Measurements from ENCODE around the gene FKBP4. TPM values are rescaled to one million over a fixed set of nuclear protein-coding genes. Genes with fewer than 3 reads are reported as not detected.

FKBP4 gene
- total RNA-seq, 1 experiment from 2014 or later = 162 TPM

DNA sequence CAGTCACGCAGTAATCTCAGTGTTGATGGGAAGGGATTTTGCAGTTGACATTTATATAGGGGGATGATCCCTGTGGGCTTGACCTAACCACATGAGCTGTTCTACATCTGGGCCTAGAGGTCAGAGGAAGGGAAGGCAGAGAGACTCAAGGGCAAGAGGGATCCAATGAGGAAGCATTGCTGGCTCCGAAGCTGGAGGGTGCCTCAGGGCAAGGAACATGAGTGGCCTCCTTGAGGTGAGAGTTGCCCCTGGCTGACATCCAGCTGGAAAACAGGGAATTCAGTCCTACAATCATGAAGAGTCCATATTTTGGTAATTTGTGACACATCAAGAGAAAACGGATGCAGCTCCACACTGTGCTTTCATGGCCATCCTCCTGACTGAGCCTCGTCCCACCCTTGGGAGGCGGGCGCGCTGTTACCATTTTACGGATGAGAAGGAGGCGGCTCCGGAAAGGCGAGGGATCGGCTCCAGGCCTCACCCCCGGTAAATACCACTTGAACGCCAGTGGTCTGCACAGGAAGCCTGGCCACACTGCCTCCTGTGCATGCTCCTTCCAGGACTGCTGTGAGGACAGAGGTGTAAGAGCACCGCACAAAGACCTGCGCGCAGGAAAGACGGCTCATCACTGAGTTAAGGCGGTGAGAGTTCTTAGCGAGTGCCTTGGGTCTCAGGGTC, 18.5 kb upstream of the FKBP4 start:
- peaks cover 31% of the 10 kb centered on the region for H3K27me3 ChIP-seq (ENCODE audit: low read length)
- no peaks in the 10 kb centered on the region for H3K9me3 ChIP-seq (ENCODE audit: low read length)
- no TSS peak for BruUV-seq (replicated peaks)
- no peaks in the 10 kb centered on the region for H4K20me1 ChIP-seq (ENCODE audit: low read length)
- H3K4me2 ChIP-seq (ENCODE audit: low read length) = no peak overlapping the region
- POLR2A ChIA-PET (ENCODE audit: unreplicated experiment) = no interaction called here
- CTCF ChIA-PET = no interaction called here
- no peak overlapping the region for H3K9ac ChIP-seq (ENCODE audit: low read length)
- no peak for ATAC-seq
- H3F3A ChIP-seq (ENCODE audit: low read length, unreplicated experiment) = no peaks in the 10 kb centered on the region
- DNase-seq = no peak
- H3K4me3 ChIP-seq (ENCODE audit: low read length) = no peak overlapping the region
- no peaks in the 10 kb centered on the region for H3K79me2 ChIP-seq (ENCODE audit: low read length)
- no peak overlapping the region for H3K27ac ChIP-seq (ENCODE audit: low read length)
- no peaks in the 10 kb centered on the region for H3K36me3 ChIP-seq (ENCODE audit: low read depth, low read length)
- no peaks in the 10 kb centered on the region for H3K9me2 ChIP-seq (replicated peaks; ENCODE audit: low read length)
- no peak overlapping the region for H2AFZ ChIP-seq (ENCODE audit: low read length)
- TF ChIP-seq, protein P1, sequence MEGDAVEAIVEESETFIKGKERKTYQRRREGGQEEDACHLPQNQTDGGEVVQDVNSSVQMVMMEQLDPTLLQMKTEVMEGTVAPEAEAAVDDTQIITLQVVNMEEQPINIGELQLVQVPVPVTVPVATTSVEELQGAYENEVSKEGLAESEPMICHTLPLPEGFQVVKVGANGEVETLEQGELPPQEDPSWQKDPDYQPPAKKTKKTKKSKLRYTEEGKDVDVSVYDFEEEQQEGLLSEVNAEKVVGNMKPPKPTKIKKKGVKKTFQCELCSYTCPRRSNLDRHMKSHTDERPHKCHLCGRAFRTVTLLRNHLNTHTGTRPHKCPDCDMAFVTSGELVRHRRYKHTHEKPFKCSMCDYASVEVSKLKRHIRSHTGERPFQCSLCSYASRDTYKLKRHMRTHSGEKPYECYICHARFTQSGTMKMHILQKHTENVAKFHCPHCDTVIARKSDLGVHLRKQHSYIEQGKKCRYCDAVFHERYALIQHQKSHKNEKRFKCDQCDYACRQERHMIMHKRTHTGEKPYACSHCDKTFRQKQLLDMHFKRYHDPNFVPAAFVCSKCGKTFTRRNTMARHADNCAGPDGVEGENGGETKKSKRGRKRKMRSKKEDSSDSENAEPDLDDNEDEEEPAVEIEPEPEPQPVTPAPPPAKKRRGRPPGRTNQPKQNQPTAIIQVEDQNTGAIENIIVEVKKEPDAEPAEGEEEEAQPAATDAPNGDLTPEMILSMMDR (conservative IDR thresholded peaks at IDR 0.05; ENCODE audit: low read depth, low read length) = no peak
- no peak for TF ChIP-seq EZH2 (IDR thresholded peaks at IDR 0.05; ENCODE audit: low read length, unreplicated experiment)
- no peak for TF ChIP-seq EZH2phosphoT487 (IDR thresholded peaks at IDR 0.05; ENCODE audit: borderline replicate concordance, low read length)
- intact Hi-C loops (cut with micrococcal nuclease) = no loop called here
- no peaks in the 10 kb centered on the region for H3K4me1 ChIP-seq (ENCODE audit: insufficient read depth, low read length)

DNA sequence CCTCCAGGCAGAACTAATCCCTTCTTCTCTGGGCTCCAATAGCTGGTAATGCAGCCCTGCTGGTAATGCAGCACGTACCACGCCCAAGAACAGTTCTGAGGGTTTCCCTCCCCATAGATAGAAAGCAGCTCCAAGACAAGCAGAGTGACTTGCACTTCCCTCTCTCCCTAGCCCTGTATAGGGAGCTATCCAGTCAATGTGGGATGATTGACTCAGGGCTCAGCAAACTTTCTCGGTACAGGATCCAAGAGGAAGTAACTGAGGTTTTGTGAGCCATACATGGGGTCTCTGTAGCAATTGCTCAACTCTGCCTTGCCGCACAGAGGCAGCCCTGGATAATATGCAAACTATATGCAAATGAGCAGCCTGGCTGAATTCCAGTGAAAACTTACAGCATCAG, 15.5 kb upstream of the FKBP4 start:
- Histone ChIP-seq H4K20me1 (ENCODE audit: low read length) (no peaks in the 10 kb centered on the region), H3K9ac (ENCODE audit: low read length) (no peak overlapping the region), H3K27me3 (ENCODE audit: low read length) (peaks cover 39% of the 10 kb centered on the region), H3K4me2 (ENCODE audit: low read length) (no peak overlapping the region), H2AFZ (ENCODE audit: low read length) (no peak overlapping the region), H3F3A (ENCODE audit: low read length, unreplicated experiment) (no peaks in the 10 kb centered on the region), H3K4me3 (ENCODE audit: low read length) (no peak overlapping the region), H3K79me2 (ENCODE audit: low read length) (no peaks in the 10 kb centered on the region), H3K36me3 (ENCODE audit: low read depth, low read length) (no peaks in the 10 kb centered on the region), H3K9me2 (replicated peaks; ENCODE audit: low read length) (no peaks in the 10 kb centered on the region), H3K4me1 (ENCODE audit: insufficient read depth, low read length) (peaks cover 1% of the 10 kb centered on the region; the same call in 1 of the 2 replicates), H3K27ac (ENCODE audit: low read length) (no peak overlapping the region), H3K9me3 (ENCODE audit: low read length) (no peaks in the 10 kb centered on the region)
- intact Hi-C loops (cut with micrococcal nuclease) = no loop called here
- ATAC-seq = no peak
- POLR2A ChIA-PET (ENCODE audit: unreplicated experiment) = no interaction called here
- CTCF ChIA-PET = no interaction called here
- no TSS peak for BruUV-seq (replicated peaks)
- no peak for DNase-seq
- no peak for TF ChIP-seq EZH2 (IDR thresholded peaks at IDR 0.05; ENCODE audit: low read length, unreplicated experiment)
- no peak for TF ChIP-seq EZH2phosphoT487 (IDR thresholded peaks at IDR 0.05; ENCODE audit: borderline replicate concordance, low read length)
- TF ChIP-seq, protein P1 (conservative IDR thresholded peaks at IDR 0.05; ENCODE audit: low read depth, low read length) = no peak

DNA sequence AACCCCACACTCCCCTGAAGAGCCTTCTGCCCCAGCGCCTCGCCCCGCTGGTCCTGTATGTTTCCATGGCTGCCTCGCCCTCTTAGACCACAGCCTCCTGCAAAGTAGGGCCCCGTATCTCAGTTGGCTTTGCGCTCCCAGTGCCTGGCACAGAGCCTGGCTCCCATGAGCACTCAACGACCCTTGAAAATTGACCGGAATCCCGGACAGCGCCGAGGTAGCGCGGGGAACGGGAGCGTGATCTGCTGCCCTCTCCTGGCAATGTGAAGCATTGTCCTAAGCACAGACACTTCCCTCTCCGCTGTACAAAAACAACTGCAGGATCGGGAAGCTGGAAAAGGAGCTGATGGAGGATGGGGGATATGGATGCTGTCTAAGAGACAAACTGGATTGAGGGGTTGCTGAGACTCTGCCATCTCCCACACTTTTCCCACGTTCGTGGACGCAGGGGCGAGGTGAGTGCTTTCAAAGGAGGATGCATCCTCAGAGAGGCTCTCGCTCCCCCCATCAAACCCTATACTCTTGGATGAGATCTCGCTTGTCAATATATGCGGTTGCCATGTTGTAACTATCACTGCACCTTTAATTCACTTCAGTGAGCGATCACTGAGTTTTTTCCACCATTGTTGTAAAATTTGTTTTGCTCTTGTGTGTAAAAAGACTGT, 10.7 kb upstream of the FKBP4 start:
- ATAC-seq = peak; percentile 93
- CTCF ChIA-PET = interaction anchor here (1.1 kb wide), 1 partner anchor 44 kb away, joined by 4 read pairs; no protein-coding TSS in a partner anchor
- Histone ChIP-seq H4K20me1 (ENCODE audit: low read length) (no peaks in the 10 kb centered on the region), H3K27me3 (ENCODE audit: low read length) (peaks cover 37% of the 10 kb centered on the region), H3K4me2 (ENCODE audit: low read length) (peak overlapping the region; percentile 71), H3K9me3 (ENCODE audit: low read length) (no peaks in the 10 kb centered on the region), H3F3A (ENCODE audit: low read length, unreplicated experiment) (no peaks in the 10 kb centered on the region), H2AFZ (ENCODE audit: low read length) (peak overlapping the region; percentile 70; the same call in 1 of the 2 replicates), H3K4me1 (ENCODE audit: insufficient read depth, low read length) (peaks cover 5% of the 10 kb centered on the region; the same call in 1 of the 2 replicates), H3K4me3 (ENCODE audit: low read length) (peak overlapping the region; percentile 31), H3K79me2 (ENCODE audit: low read length) (no peaks in the 10 kb centered on the region), H3K36me3 (ENCODE audit: low read depth, low read length) (no peaks in the 10 kb centered on the region), H3K27ac (ENCODE audit: low read length) (no peak overlapping the region), H3K9me2 (replicated peaks; ENCODE audit: low read length) (no peaks in the 10 kb centered on the region), H3K9ac (ENCODE audit: low read length) (no peak overlapping the region)
- POLR2A ChIA-PET (ENCODE audit: unreplicated experiment) = no interaction called here
- peak; percentile 59 for DNase-seq
- intact Hi-C loops (cut with micrococcal nuclease) = loop anchor here (1.0 kb wide), 1 partner anchor 44 kb away; no protein-coding TSS in a partner anchor
- TF ChIP-seq, protein P1 (conservative IDR thresholded peaks at IDR 0.05; ENCODE audit: low read depth, low read length) = peak; percentile 88
- TF ChIP-seq EZH2phosphoT487 (IDR thresholded peaks at IDR 0.05; ENCODE audit: borderline replicate concordance, low read length) = no peak
- no TSS peak for BruUV-seq (replicated peaks)
